GM08714 (cell line): Measurements from ENCODE around the gene MAP2K4.

Source experiments
- H3K4me3 ChIP-seq: fragments of 200-500 bp; sonication (Bioruptor generic); 2 replicates; pipeline ENCODE4 v1.5.1; 2014; ENCODE audit warnings: mild to moderate bottlenecking, low read length, inconsistent platforms
- ZNF274 ChIP-seq: IDR thresholded peaks from 2 replicates; pipeline ENCODE4 v1.6.1; 2012; ENCODE audit warnings: mild to moderate bottlenecking, low read depth, low read length

MAP2K4 gene

GRCh38 chr17:12094336-12094735 lies 73.7 kb downstream of the MAP2K4 start:
- H3K4me3 ChIP-seq, result no peak overlapping the region

GRCh38 chr17:12095522-12095921 lies 74.8 kb downstream of the MAP2K4 start:
- no peak for TF ChIP-seq ZNF274
- no peak overlapping the region for H3K4me3 ChIP-seq

More at GRCh38 chr17:12094336-12094735, 73.7 kb downstream of the MAP2K4 start:
- TF ChIP-seq ZNF274, result no peak

GRCh38 chr17:12097326-12097725 lies 76.6 kb downstream of the MAP2K4 start:
- TF ChIP-seq ZNF274, result no peak
- no peak overlapping the region for H3K4me3 ChIP-seq

- no peak overlapping the region for H3K4me3 ChIP-seq
- no peak for TF ChIP-seq ZNF274
Measured at GRCh38 chr17:12098568-12098967, 77.9 kb downstream of the MAP2K4 start.

GRCh38 chr17:12099412-12099811 lies 78.7 kb downstream of the MAP2K4 start:
- TF ChIP-seq ZNF274, result no peak
- H3K4me3 ChIP-seq, result no peak overlapping the region

- no peak overlapping the region for H3K4me3 ChIP-seq
- TF ChIP-seq ZNF274, result no peak
Measured at GRCh38 chr17:12104831-12105230, 84.2 kb downstream of the MAP2K4 start.

- H3K4me3 ChIP-seq, result no peak overlapping the region
- no peak for TF ChIP-seq ZNF274
Measured at GRCh38 chr17:12107905-12108304, 87.2 kb downstream of the MAP2K4 start.

- H3K4me3 ChIP-seq, result no peak overlapping the region
- no peak for TF ChIP-seq ZNF274
Measured at GRCh38 chr17:12110906-12111305, 90.2 kb downstream of the MAP2K4 start.

- no peak for TF ChIP-seq ZNF274
Measured at GRCh38 chr17:12113156-12113555, 92.5 kb downstream of the MAP2K4 start.

GRCh38 chr17:12114686-12115418 lies 94.2 kb downstream of the MAP2K4 start:
- H3K4me3 ChIP-seq, result no peak overlapping the region
- TF ChIP-seq ZNF274, result no peak

More at GRCh38 chr17:12113156-12113555, 92.5 kb downstream of the MAP2K4 start:
- no peak overlapping the region for H3K4me3 ChIP-seq

- no peak overlapping the region for H3K4me3 ChIP-seq
Measured at GRCh38 chr17:12116143-12116542, 95.5 kb downstream of the MAP2K4 start.

GRCh38 chr17:12118617-12119016 lies 97.9 kb downstream of the MAP2K4 start:
- TF ChIP-seq ZNF274, result no peak
- no peak overlapping the region for H3K4me3 ChIP-seq

More at GRCh38 chr17:12116143-12116542, 95.5 kb downstream of the MAP2K4 start:
- no peak for TF ChIP-seq ZNF274

GRCh38 chr17:12122075-12122474 lies 101.4 kb downstream of the MAP2K4 start:
- no peak for TF ChIP-seq ZNF274
- no peak overlapping the region for H3K4me3 ChIP-seq

- no peak overlapping the region for H3K4me3 ChIP-seq
- no peak for TF ChIP-seq ZNF274
Measured at GRCh38 chr17:12127177-12127576, 106.5 kb downstream of the MAP2K4 start.

GRCh38 chr17:12127667-12128066 lies 107.0 kb downstream of the MAP2K4 start:
- no peak for TF ChIP-seq ZNF274
- no peak overlapping the region for H3K4me3 ChIP-seq

- no peak for TF ChIP-seq ZNF274
- H3K4me3 ChIP-seq, result no peak overlapping the region
Measured at GRCh38 chr17:12128946-12129345, 108.3 kb downstream of the MAP2K4 start.
